Coronary artery (tissue), 2 donors: Measurements from ENCODE around the gene KRTAP5-1.

Experiments
- DNase-seq: peaks from one replicate; pipeline ENCODE4 v3.0.0-alpha.2; 2017; ENCODE audit warnings: low spot score
- H3K27ac ChIP-seq, 2 donors: fragments of 200-600 bp; sonication (generic); one replicate each; pipeline ENCODE4 v1.5.1; 2016 to 2019
- H3K4me3 ChIP-seq: fragments of 200-600 bp; sonication (generic); 2 replicates; pipeline ENCODE4 v1.5.1; 2016; ENCODE audit warnings: mild to moderate bottlenecking, moderate library complexity
- CTCF ChIP-seq: fragments of 200-600 bp; sonication (generic); IDR thresholded peaks from one replicate; pipeline ENCODE4 v1.5.1; 2019; ENCODE audit warnings: antibody characterized with exemption

The KRTAP5-1 gene

GRCh38 chr11:1549338-1550330 is 35.4 kb downstream of the KRTAP5-1 start:
- TF ChIP-seq CTCF: no peak
- Histone ChIP-seq H3K4me3 (no peak overlapping the region), H3K27ac (peak overlapping the region; percentile 81 to 92)
- no peak for DNase-seq

- peak overlapping the region; percentile 83 for H3K4me3 ChIP-seq
- DNase-seq: peak; percentile 90
- H3K27ac ChIP-seq: peak overlapping the region; percentile 81 to 92
- TF ChIP-seq CTCF: no peak
These were observed 36.6 kb downstream of the KRTAP5-1 start for GRCh38 chr11:1548221-1549070.

GRCh38 chr11:1547467-1548098 is 37.5 kb downstream of the KRTAP5-1 start:
- no peak for TF ChIP-seq CTCF
- H3K27ac ChIP-seq: peak overlapping the region; percentile 81 to 92
- peak overlapping the region; percentile 83 for H3K4me3 ChIP-seq
- no peak for DNase-seq

- Histone ChIP-seq H3K4me3 (peak overlapping the region; percentile 83), H3K27ac (peak overlapping the region; percentile 81 to 92)
- no peak for DNase-seq
- TF ChIP-seq CTCF: peak; percentile 88
These were observed 38.3 kb downstream of the KRTAP5-1 start for GRCh38 chr11:1546536-1547466.

- no peak overlapping the region for H3K27ac ChIP-seq
- no peak for TF ChIP-seq CTCF
- no peak for DNase-seq
- peak overlapping the region; percentile 83 for H3K4me3 ChIP-seq
These were observed 39.0 kb downstream of the KRTAP5-1 start for GRCh38 chr11:1546077-1546535.

- H3K4me3 ChIP-seq: no peak overlapping the region
- DNase-seq: no peak
- no peak overlapping the region for H3K27ac ChIP-seq
- TF ChIP-seq CTCF: no peak
These were observed 39.7 kb downstream of the KRTAP5-1 start for GRCh38 chr11:1545432-1545831.
